GM12891 (cell line): ENCODE measurements around the gene ZNF195.

Experiments used
- PAX5 ChIP-seq: IDR thresholded peaks from 2 replicates; pipeline ENCODE4 v1.6.1; 2011; ENCODE audit warnings: low read length, moderate library complexity, mild to moderate bottlenecking; ENCODE audit not compliant: insufficient read depth, severe bottlenecking
- POLR2A ChIP-seq: IDR thresholded peaks from 2 replicates; pipeline ENCODE4 v1.6.1; 2011; ENCODE audit warnings: low read depth, low read length, control low read depth
- POLR2AphosphoS5 ChIP-seq: IDR thresholded peaks from 2 replicates; pipeline ENCODE4 v1.6.1; 2011; ENCODE audit warnings: low read depth, low read length, control low read depth
- POU2F2 ChIP-seq: IDR thresholded peaks from 2 replicates; pipeline ENCODE4 v1.6.1; 2011; ENCODE audit warnings: low read depth, mild to moderate bottlenecking, control low read depth, low read length, moderate library complexity
- TAF1 ChIP-seq: IDR thresholded peaks from 2 replicates; pipeline ENCODE4 v1.6.1; 2011; ENCODE audit warnings: low read depth, low read length, control low read depth

GRCh38 chr11:3347127-3347526 is 31.8 kb downstream of the ZNF195 start:
- TF ChIP-seq POLR2AphosphoS5 (no peak), POLR2A (no peak), TAF1 (no peak), POU2F2 (no peak), PAX5 (no peak)
